DMS 273 treated with DMSO at 0.1 percent for 48 hours (cell line): ENCODE data around the gene TMEM63C.
A peak's percentile ranks its signal among the peaks of the same experiment; 100 is the strongest.

Source experiments
- DNase-seq: peaks from one replicate; lab custom pipeline; 2025; lab: John Stamatoyannopoulos, UW

TMEM63C gene, protein sequence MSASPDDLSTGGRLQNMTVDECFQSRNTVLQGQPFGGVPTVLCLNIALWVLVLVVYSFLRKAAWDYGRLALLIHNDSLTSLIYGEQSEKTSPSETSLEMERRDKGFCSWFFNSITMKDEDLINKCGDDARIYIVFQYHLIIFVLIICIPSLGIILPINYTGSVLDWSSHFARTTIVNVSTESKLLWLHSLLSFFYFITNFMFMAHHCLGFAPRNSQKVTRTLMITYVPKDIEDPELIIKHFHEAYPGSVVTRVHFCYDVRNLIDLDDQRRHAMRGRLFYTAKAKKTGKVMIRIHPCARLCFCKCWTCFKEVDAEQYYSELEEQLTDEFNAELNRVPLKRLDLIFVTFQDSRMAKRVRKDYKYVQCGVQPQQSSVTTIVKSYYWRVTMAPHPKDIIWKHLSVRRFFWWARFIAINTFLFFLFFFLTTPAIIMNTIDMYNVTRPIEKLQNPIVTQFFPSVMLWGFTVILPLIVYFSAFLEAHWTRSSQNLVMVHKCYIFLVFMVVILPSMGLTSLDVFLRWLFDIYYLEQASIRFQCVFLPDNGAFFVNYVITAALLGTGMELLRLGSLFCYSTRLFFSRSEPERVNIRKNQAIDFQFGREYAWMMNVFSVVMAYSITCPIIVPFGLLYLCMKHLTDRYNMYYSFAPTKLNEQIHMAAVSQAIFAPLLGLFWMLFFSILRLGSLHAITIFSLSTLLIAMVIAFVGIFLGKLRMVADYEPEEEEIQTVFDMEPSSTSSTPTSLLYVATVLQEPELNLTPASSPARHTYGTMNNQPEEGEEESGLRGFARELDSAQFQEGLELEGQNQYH

GRCh38 chr14:77181603-77182437, at the start of gene TMEM63C:
Gene TMEM63C (plus strand): TSS chr14:77181798. CDS start chr14:77218814, 37,016 bp downstream.
- peak; percentile 97 for DNase-seq

DNA sequence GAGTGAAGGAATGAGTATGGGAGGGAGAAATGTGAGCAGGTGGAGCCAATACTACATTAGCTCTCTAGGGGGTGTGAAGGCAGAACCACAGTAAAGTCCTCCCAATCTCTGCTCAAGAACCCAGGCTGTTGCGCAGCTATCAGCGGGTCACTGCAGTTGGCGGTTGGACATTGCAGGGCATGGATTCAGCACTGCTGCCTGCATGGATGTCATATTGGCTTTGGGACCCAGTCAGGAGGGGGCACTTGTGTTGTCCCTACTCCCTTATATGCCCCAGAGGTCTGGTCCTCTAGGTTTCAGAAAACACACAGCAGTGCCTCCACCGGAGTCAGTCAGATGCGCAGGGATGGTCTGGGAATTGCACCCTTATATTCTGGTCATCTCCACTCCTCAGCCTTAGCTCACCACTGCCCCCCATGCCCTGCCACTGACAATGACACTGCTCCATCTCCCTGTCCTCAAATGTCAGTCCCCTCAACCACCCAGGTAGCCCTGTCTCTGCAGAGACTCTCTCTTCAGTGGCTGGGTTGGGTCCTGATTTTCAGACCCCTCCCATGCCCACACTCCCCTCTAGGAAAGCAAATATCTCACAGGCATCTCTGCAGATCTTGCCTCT, 49.6 kb upstream of the TMEM63C start:
- DNase-seq = no peak

DNA sequence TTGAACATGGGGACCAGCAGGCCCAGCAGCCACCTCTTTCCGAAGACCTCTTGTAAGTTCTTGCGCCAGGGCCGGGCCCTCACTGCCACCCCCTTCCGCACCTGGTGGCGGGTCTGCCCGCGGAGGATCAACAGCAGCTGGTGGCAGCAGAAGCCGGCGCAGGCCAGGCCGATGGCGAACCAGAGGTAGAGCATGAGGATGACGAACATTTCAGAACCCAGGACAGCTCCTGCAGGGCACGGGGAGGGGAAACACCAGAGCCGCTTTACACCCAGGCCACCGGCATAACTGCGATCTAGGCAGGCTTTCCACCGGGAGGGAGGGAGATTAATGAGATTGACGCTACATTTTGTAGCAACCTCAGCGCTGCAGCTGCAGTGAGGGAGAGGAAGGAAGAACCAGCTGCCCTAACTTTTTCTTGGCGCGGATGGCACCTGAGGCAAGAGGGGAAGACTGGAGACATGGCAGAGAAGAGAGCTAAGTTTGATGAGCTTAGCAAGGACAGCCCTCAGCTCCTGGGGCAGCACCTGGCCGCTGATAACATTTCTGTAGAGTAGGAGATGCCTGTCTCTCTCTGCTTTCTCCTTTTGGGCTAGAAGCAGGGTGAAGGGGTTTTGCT, 47.8 kb upstream of the TMEM63C start:
- no peak for DNase-seq

- no peak for DNase-seq
Observed at GRCh38 chr14:77139022-77139421, 42.6 kb upstream of the TMEM63C start.

GRCh38 chr14:77139540-77140358, 41.8 kb upstream of the TMEM63C start:
- DNase-seq = no peak

DNA sequence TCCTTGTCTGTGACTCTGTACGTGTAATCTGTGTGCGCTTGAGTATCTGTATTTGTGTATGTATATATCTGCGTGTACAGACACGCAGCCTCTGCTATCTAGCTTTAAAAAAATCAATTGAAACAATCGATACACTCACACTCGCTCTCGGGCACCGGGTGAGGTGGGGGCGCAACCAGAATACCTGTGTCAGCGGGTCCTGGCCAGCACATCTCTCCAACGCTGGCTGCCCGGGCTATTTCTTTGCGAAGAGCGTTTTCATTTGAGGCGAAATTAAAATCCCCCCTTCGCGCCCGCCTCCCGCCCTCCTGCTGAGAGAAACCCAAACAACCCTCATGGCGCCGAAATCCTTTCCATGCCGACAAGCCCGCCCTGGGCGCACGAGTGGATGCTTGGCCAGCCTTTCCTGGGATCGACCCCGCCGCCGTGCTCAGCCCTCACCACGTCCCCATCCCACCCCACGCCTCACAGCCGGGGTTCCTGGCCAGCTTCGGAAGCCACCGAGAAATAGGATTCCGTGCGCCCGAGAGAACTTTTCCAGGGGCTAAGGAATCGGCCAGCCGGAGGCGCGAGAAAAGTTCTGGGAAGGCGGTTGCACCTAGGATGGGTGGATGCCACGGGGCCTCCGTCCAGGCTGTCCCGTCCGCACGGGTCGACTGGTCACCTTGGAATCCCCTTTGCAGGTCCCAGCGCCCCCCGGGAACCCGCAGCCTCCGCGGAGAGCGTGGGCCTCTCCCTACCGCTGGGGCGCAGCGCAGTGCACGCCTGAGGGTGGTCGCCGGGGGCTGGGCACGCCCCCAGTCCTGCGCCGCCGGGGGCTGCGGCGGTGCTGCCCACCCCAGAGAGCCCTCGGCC, 41.0 kb upstream of the TMEM63C start:
- no peak for DNase-seq

- DNase-seq = peak; percentile 76
Observed at GRCh38 chr14:77141214-77142004, 40.2 kb upstream of the TMEM63C start, which contains the start of gene ZDHHC22. Gene ZDHHC22 (minus strand): TSS chr14:77141791. CDS start chr14:77139738, 2,053 bp downstream.

- DNase-seq = no peak
Observed at GRCh38 chr14:77142005-77142800, 39.4 kb upstream of the TMEM63C start.

GRCh38 chr14:77143071-77143470, 38.5 kb upstream of the TMEM63C start:
- DNase-seq = peak; percentile 42

DNA sequence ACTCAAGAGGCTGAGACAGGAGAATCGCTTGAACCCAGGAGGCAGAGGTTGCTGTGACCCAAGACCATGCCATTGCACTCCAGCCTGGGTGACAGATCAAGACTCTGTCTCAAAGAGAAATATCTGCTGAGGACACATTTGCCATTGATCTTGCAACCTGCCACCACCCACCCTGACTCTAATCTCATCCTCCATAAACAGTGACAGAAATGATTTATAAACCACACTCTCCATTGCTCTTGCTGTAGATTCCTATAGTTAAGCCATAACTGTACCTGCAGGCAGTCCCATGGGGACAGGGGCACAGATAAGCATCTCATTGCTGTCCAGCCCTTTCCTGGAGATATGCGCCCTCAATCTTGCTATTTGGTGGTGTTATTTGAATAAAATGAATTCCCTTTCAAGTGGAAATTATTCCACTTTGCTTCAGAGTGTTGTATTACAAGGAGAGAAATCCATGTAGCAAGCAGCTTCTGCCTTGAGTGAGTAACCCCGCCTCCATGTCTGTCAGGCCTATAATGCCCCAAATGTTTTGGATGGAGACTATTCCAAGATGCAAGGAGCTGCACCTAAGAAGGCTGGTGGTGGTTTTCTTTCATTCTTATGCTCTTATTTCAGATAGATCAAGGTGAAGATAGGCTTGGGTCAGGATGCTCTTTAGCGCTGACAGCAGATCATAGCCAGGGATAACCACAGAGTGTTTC, 37.0 kb upstream of the TMEM63C start:
- no peak for DNase-seq

GRCh38 chr14:77145975-77146740, 35.4 kb upstream of the TMEM63C start:
- DNase-seq = no peak

DNA sequence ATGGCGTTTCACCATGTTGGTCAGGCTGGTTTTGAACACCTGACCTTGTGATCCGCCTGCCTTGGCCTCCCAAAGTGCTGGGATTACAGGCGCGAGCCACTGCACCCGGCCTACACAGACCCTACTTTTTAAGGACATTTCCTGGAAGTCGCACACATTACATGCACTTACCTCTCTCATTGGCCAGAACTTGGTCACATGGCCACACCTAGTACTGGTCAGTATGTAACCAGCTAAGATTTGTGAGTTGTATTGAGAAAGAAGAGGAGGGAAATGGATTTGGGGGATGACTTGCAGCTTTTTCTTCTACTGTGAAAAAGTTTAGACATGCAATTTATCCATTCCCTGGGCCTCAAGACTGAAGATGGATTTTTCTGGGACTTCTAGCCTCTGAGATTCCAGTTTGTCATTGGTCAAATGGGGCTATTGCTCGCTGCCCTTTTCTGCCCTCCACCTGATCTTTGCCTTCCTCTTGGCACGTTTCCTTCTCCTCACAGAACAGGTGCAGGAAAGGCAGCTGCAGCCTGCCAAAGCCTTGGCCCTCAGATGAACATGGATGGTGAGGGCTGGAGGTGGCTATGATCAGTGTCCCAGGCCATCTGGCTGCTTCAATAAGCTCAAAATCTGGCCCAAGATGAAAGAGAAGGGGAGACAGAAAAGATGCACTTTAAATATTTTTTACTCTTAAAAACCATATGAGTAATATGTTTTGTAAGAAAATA, 32.9 kb upstream of the TMEM63C start:
- DNase-seq = no peak

DNA sequence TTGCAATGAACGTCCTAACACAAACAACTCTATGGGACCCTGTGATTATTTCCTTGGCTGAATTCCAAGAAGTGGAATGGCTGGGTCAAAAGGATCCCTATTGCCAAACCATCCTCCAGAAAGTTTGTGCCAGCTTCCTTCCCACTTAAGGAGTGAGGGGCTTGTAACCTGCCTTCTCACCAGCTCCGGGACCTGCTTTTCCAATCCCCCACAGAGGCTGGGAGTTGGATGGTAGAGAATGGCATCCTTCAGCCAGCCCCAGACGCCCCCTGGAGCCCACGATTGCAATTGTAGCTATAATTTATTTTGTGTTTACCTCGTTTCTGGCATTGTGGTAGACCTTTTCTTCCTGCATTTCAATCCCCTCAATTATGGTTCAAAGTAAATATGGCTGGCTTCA, 30.4 kb upstream of the TMEM63C start:
- peak; percentile 26 for DNase-seq

DNA sequence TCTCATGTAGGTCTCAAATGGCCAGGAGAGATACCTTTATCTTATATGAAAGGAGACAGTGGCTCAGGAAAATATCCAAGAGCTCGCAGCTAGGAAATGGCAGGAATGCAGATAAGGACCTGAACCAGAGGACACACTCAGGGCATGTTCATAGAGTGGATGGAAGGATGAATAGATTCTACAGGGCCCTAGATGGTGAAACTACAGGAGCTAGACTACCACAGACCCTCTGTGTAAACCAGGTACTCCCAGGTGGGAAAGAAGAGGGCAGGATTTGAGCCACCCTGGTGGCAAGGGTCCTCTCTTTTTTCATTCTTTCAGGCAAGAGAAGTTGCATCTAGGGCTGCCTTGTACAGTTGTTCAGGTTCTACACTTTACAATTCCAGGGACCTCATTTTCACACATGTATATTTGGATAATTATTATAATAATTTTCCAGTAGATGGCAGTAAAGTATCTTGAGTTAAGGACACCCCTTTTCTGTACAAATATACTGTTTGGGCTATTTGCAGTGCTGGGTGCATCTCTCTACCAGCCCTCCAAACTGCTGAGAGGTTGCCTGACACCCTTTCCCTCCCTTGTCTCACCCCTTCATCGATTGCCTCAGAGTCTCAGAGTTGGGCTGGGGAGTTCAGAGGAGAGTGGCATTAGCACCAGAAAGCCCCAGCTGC, 29.5 kb upstream of the TMEM63C start:
- peak; percentile 24 for DNase-seq

DNA sequence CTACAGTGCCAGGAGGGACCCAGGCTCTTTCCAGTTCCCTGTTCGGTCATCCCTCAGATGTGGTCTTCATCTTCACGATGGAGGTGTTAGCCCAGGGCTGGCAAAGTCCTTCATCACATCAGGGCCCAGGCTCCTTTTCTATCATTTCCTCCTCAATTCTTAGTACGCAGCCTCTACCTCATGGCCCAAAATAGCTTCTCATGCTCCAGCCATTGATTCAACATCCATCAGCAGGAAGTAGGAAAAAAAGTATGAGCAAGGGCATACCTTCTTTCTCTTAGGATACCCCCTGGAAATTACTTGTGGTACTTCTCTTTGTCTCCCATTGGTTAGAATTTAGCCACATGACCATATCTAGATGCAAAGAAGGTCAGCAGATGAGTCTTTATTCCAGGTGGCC, 27.8 kb upstream of the TMEM63C start:
- no peak for DNase-seq
